Ecto neural progenitor cell (in vitro differentiated cells): ENCODE data around the gene FRMD8.
"Not testable (repeated sequence)": the region's sequence is repeated elsewhere in the genome, so short reads cannot be mapped to it uniquely, and the experiment has no call there.

Experiments used
- DNase-seq: peaks from one replicate; pipeline ENCODE4 v3.0.0-alpha.2; 2018; ENCODE audit warnings: low spot score

The FRMD8 gene

DNA sequence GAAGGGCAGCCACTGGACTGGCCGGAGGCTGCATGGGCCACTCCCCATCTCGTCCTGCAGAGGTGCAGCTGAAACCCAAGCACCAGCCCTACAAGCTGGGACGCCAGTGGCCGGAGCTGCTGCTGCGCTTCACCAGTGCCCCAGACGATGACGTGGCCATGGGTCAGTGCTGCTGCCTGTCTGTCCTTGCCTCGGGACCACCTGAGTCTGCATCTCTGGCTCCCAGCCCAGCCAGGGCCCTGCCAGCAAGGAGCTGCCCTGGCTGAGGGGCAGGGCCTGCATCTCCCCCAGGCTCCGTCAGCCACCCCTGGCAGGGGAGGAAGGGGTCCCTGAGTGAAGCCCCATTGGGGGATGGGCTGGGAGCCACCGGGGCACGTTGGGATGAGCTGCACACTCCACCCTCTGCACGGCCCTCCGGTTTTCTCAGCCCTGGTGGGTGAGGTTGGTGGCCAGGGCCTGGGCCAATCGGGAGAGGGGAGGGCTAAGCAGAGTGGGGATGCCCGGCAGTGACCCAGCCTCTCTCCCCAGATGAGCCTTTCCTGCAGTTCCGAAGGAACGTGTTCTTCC lies 7.2 kb downstream of the FRMD8 start:
- DNase-seq, result no peak

DNA sequence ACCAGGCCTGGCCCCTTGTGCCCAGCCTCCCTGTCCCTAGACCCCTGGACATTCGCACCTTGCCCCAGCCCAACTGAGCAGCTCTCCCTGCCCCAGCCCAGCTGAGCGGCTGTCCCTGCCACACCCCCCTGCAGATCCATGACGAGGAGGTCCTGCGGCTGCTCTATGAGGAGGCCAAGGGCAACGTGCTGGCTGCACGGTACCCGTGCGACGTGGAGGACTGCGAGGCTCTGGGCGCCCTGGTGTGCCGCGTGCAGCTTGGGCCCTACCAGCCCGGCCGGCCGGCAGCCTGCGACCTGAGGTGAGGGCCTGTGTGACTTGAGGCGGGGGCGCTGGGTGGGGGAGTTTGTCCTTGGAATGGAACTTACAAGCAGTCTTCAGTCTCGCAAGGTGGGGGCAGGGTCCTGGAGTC lies 7.7 kb downstream of the FRMD8 start:
- DNase-seq, result no peak

- DNase-seq, result no peak
Measured at GRCh38 chr11:65395961-65396530, 9.6 kb downstream of the FRMD8 start.

- DNase-seq, result no peak
Measured at GRCh38 chr11:65396769-65397745, 10.6 kb downstream of the FRMD8 start.

- no peak for DNase-seq
Measured at GRCh38 chr11:65398362-65398910, 12.0 kb downstream of the FRMD8 start.

GRCh38 chr11:65399249-65399648 lies 12.8 kb downstream of the FRMD8 start:
- no peak for DNase-seq

GRCh38 chr11:65399845-65400244 lies 13.4 kb downstream of the FRMD8 start:
- DNase-seq, result no peak

- DNase-seq, result no peak
Measured at GRCh38 chr11:65400307-65401072, 14.1 kb downstream of the FRMD8 start.

- DNase-seq, result no peak
Measured at GRCh38 chr11:65401073-65401802, 14.8 kb downstream of the FRMD8 start.

- no peak for DNase-seq
Measured at GRCh38 chr11:65401803-65402248, 15.4 kb downstream of the FRMD8 start.

GRCh38 chr11:65402790-65403189 lies 16.4 kb downstream of the FRMD8 start:
- DNase-seq, result no peak

DNA sequence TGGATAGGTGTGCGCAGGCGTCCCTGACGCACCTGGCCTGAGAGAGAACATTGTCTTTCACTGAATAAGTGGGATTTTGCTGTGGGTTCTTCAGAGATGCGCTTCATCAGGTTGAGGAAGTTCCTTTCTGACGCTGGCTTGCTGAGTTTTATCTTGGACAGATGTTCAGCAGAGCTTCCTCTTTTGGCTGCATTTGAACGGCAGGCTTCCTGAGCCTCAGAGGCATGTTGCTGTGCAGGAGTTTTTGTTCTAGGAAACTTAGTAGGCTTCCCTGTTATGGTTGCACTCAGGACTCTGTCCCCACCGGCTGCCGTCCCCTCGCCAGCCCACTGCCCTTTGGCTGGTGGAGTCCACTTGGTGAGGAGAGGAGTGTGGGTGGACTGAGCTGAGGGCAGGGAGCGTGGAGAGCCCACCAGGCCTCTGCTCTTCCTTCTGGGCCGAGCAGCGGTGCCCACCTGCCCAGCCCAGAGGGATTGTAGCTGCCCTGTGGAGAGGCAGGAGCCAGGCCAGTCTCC lies 17.2 kb downstream of the FRMD8 start:
- DNase-seq, result no peak

GRCh38 chr11:65404210-65404609 lies 17.8 kb downstream of the FRMD8 start:
- DNase-seq, result no peak

DNA sequence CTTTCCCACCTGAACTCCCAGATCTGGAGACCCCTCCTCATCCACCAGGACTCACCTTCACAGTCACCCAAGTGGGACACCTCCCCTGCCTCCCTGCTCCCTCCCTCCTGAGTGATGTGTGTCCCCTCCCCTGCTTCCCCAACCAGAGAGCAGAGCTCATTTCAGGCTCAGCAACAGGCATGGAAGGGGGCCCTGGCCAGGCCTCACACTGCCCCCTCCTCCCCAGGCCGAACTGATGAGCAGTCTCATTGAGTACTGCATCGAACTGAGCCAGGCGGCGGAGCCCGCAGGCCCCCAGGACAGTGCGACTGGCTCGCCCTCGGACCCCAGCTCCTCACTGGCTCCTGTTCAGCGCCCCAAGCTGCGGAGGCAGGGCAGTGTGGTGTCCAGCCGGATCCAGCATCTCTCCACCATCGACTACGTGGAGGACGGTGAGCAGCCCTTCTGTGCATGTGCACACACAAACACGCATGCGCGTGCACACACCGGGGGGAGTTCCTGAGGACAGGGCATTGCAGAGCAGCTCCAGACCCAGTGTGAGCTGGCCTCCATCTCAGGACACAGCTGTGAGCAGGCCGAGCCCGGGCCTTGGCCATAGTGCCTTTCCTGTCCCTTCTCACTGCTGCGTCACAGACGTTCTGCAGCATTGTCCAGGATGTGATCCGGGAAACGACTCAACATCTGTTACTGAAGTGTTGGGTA lies 18.4 kb downstream of the FRMD8 start:
- DNase-seq, result no peak

- no peak for DNase-seq
Measured at GRCh38 chr11:65410936-65411680, 24.7 kb downstream of the FRMD8 start.

DNA sequence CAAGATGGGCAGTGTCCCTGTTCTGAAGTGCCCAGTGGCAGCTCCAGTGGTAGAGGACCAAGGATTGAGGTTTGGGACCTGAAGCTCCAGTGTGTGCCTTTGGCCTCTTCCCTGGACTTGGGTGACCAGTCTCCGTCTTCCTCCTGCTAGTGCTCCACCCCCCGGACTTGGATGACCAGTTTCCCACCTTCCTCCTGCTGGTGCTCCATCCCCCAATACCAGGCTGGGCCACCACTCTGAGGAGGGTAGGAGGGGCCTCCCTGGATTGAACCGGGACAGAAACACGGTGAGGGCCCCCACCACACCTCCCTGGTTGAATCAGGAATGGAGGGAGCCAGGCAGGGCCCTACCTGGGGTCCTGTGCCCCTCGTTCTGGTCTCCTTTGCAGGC lies 25.2 kb downstream of the FRMD8 start:
- no peak for DNase-seq

DNA sequence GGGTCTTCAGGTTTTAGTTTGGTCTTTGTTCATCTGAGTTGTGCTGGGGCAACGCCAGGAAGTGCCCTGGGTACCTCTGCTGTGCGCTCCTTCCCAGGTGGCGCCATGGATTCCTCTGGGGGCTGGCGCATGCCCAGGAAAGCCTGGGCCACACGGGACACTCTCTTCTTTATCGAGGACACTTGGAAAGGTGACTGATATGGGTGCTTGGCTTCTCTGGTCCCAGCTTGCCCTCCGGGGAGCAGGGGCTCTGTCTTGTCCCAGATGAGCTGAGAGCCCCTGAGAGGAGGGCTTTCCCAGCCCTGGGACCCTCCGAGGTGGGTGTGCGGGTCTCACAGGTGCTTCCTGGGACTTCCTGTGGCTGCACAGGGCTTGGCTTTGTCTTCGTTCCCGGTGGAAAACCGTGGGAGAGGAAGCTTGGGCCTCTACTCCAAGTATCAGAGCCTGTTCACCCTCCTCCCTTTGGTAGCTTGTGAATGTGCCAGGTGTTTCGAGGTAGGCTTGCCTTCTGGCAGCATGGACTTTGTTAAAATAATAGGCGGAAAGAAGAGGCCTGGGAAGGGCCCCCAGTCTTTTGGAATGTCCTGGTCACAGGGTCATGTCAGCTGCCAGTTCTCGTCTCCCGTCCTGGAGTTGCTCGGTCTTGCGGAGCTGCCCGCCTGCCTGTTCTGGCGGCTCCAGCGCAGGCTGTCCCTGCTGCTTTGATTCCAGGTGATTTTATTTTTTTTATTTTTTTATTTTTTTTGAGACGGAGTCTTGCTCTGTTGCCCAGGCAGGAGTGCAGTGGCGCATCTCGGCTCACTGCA lies 26.0 kb downstream of the FRMD8 start:
- no peak for DNase-seq

DNA sequence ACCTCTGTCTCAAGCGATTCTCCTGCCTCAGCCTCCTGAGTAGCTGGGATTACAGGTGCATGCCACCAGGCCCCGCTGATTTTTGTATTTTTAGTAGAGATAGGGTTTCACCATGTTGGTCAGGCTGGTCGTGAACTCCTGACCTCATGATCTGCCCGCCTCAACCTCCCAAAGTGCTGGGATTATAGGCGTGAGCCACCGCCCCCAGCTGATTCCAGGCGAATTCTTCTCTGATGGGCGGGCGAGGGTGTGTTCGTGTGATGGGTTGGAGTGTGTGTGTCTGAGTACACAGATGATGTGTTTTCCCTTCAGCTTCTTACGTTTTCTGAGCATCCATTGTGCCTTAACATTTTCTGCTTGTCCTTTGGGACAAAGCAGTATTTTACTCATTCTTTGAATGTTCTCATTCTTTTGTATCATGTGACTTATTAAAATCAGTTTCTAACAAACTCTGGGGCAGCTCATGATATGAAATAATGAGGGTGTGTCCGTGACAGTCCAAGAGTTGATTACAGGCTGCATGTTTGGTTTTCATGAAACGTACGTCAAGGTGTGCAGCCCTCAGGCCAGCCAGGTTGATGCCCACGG lies 26.7 kb downstream of the FRMD8 start:
- not testable (repeated sequence) for DNase-seq
